NCI-H748 (cell line): Measurements from ENCODE around the gene TP73.

Experiments
- DNase-seq: peaks from one replicate; lab custom pipeline; 2025; ENCODE audit not compliant: unreplicated experiment; lab: John Stamatoyannopoulos, UW

TP73 gene

DNA sequence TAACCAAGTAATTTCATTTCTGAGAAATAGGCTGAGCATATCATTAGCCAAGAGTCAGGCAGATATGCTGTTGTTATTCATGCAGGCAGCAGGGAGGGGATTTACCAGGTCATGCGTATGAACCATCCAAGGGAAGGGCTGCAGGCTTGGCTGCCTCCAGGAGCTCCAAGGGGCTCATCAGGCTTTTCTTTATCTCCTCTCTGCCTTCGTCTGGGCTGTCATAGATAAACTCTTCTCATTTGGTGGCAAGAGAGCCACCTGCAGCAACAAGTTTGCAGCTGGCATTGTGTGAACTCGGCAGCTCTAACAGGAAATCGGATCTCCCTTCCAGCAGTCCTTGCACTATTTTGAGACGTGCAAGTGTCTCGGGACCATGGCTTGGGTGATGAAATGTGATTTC, 107.5 kb downstream of the TP73 start:
- no peak for DNase-seq

DNA sequence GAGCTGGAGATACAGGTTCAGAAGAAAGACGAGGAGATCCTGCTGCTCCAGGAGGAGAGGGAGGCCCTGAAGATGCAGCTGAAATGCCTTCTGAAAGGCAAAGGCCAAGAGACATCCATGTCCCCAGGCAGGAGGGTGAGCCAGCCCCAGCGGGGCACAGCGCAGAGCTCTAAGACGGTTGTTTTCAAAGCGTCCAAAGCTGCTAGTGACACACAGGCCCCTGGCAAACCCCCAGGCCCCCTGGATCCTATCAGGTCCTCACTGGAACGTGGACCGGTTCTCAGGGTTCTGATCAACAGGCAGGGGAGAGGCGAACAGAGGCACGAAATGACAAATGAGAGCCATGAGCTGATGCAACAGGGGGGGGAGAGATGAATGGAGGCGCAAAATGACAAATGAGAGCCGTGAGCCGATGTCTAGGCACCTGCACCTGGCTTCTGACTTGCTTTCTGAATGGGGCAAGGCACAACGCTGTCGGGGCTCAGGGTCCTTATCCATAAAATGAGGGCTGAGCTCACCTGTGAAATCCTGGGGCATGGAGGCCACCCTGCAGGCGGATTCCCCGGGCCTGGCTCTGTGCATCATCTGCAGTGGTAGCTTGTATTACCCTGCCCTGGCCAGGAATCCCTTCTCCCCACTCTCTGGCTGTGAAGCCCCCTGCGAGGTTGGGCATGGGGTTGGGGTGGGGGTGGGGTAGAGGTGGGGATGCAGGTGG, 109.1 kb downstream of the TP73 start:
- no peak for DNase-seq

DNA sequence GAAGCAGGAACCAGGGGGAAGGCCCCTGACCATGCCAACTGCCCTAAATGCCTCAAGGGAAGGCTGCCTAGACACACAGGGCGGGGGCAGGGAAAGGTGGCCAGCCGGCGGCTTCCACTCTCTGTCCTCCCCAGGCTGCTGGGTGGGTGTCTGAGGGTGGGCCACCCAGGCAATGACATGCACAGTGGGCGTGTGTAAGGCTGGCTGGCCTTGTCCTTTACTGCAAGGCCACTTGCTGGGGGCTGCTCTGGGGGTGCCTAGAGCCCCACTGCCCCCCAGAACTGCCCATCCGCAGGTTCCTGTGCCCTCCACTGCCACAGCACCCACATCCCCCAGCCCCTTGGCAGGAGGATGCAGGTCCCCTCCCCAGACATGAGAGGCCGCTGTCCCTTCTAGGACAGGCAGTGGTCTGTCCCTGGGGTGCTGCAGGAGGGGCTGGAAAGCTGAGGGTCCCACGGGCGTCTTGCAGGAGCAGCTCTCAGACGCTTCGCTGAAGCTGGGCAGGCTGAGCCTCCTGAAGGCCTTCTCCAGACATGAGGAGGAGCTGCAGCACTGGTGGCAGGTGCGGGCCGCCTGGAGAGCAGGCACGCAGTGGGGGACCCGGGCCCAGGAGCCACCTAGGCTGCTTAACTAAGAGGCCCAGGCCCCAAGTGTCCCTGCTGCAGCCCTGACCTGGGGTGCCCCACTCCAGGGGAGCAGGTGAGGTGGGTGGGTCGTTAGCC, 110.0 kb downstream of the TP73 start:
- DNase-seq: no peak

DNA sequence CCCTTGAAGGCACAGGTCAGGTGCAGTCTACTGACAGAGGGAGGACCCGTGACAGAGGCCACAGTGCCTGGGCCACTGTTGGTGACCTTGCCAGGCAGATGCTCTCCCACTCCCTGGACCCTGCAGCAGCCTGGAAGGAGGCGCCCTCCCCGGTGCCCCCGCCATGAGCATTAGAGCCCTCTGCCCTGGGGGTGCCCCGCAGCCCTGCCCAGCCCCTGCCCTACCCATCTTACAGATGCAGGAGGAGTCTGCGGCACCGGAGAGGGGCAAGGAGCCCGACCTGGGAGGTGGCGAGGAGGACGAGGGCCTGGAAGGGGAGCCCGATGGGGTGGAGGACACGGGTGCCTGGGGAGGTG, 110.5 kb downstream of the TP73 start:
- DNase-seq: no peak

DNA sequence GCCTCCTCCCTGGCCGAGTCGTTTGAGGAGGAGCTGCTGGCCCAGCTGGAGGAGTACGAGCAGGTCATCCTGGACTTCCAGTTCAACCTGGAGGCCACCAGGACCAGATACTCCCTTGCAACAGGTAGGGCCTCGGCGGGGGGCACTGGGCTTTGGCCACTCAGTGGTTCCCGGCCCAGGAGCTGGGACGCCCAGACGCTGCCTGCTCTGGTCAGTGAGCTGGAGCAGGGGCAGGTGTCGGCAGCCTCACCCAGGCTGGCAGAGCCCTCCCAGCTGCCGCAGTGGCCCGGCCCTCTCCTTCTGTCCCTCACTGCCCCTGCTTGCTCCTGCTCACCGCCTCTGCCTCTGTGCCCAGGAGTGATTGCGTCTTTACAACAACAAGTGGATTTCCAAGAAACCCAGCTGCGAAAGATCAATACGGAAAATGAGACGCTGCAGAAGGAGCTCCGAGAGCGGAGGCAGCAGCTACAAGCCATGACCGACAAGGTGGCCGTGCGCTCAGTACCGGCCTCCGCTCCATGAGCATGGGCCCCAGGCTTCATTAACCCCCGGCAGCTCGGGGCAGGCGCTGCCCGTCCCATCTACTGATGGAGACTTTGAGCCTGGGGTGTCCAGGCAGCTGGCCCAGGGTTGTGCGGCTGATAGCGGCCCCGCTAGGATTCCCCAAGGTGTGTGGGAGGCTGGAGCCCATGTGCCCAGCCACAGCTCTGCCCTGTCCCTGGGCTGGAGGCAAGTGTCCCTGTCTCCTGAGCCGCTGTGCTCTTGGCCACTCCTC, 111.2 kb downstream of the TP73 start:
- DNase-seq: no peak

DNA sequence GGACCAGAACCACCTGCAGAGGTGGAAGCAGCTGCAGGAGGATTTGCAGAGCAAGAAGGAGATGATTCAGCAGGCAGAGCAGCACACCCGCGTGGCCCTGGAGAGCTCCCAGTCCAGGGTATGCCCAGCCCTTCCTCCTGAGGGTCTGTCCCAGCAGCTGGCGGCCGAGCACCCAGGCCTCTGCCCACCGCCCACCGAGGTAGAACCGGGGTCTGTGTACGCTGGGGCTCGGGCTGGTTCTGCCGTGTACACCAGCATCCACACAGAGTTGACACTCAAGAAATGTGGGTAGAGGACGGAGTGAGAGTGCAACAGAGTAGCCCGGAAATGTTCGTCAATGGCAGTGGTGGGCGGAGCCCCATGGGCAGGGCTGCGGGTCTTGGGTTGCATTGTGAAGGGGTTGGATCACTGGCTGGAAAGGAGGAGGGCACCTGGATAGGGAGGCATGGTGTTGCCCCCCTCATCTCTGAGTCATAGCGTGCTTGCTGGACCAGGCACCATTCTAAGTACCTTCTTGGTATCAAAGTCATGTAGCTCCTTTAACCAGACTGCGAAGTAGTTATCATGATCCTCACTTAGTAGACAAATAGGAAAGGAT, 115.1 kb downstream of the TP73 start:
- no peak for DNase-seq

DNA sequence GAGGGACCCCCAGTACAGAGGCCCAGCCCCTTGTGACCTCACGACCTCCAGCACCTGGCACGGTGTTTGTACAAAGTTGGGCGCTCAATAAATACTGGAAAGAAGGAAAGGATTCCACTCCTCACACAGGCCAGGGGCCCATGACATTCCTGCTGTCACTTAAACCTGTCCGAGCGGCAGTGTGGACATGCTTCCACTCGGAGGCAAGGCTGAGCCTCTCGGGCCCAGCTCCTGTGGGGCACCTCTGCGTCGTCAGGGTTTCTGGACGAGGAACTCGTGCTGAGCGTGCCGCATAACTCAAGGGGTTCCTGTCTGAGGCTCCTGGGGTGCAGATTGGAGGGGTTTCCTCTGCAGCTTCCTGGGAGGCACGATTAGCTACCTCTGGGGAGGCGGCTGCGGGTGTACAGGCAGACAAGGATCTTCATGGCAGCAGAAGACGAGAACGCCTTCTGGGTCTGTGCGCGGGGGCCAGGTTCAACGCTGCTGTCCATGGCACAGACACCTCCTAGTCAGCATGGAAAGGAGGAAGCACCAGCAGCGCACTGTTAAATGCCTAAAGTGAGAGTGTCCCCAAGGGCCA, 116.6 kb downstream of the TP73 start:
- no peak for DNase-seq

DNA sequence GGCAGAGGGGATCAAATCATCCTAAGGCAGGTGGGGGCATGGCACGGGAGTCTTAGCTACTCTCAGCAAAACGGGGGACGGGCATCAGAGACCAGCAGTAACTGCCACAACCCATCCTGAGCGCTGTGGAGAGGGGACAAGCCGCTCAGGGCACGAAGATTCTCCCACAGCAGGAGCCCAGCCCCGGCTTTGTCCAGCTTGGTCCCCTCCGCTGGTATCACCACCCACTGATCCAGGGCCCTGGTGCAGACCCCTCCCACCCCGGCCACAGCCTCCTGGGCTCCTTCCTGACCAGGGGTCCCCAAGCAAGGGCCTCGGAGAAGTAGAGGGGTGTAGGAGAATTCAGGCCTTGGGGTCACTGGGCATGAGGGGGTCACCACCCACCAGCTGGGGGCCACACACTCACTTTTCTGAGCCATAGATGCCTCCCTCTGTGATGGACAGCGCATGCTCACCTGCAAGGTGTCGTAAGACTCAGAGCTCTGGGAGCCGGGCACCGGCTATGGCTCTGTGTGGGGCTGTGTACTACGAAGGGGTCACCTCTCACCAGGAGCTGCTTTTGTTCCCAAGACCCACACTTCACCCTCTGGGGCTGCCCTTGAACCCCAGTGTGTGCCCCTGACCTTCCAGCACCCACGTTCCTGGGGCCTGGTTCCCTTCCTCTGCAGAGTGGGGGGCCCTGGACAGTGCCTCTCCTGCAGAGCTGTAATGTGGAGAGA, 117.9 kb downstream of the TP73 start:
- DNase-seq: no peak

DNA sequence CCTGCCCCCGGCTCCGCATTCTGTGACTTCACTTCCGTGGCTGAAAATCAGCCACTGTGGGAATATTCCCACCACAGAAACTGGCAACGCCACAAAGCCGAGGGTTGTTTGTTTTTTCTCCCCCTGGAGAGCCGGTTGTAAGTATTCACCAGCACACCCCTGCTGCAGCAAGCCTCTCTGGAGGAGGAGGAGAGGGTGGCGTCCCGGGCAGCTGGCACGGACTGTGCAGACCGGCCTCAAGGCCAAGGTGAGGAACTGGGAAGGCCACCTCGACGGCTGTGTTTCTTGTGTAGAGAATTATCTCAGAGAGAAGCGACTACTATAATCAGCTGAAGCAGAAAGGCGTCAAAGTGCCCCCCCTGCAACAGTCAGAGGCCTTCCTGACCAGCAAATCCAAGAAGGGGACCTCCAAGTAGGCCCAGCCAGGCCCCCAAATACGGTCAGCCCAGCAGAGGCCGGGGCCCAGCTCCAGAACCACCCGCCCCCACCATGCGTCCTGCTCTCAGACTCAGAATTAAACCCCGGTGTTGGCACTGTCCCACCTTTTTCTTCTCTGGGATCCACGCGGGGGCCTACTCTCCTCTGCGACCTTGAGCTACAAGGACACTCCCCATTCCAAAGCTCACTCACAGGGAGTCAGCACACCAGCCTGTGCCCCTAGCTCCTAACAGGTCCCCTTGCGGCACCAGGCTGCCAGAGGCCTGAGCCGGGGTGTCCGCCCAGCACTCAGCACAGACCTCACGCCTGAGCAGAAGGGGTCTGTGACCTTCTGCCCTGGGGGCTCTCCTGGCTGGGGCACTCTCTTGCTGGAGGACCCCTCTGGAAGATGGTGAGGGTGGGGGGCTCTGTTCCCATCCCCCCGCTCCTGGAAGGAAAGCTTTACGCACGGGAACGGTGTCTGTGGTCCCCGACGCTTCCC, 119.1 kb downstream of the TP73 start:
- no peak for DNase-seq

DNA sequence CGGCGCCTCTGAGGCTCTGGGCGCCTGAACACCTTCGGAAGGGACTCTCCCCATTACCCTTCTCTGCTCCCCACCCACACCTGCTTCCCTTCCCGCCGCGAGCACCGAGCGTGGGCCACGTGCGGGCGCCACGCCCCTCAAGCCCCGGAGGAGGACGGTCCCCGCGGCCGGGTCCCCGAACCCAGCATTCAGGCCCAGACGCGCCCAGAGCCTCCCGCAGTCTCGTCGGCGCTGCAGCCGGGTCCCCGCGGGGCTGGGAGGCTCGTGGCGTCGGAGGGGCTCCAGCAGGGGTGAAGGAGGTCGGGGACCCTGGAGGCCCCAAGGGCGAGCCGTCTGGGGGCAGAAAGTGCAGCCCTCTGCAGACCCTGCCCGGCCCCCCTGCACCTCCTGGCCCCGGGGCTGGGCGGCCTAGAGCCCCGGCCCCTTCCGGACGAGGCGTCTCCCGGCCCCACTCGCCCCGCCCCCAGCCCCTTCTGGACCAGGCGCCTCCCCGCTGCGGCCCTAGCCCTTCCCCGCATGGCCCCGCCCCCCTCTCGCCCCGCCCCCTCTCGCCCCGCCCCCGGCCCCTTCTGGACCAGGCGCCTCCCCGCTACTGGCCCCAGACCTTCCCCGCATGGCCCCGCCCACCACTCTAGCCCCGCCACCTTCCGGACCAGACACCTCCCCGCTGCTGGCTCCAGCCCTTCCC, 119.9 kb downstream of the TP73 start:
- DNase-seq: peak; percentile 81

DNA sequence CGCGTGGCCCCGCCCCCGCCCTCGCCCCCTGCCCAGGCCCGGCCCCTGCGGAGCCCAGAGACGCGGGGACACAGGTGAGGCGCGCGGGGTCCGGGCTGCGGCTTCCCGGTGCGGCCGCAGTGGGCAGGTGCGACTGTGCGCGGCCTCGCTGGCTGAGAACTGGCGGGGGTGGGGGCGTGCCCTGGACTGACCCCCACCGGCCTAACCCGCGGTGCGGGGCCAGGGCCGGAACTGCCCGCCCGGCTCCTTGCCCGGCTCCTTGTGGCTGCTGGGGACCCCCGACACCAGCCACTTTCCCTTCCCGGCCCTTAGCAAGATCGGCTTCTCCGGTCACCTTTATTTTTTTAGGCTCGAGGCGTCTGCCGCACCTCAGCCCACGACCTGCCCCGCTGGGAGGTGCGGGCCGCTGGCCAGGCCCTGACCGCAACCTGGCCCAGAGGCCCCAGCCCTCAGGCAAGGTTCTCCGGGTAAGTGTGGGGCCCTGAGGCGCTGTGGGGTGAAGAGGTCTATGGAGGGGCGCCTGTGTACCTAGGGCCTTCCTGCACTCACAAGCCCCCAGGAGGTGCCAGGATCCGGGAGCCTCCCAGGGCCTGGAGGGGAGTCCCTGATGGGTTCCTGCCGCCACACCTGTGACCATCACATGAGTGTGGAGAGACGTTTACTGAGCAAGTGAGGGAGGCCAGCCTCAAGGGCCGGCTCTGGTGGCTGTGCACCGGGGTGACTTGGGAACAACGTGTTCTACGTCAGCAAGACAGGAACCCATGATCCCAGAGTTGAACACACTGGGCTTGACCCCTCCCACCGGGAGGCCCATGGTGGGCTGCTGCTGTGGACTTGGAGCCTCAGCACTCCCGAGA, 120.6 kb downstream of the TP73 start, which contains the start of gene SMIM1:
Gene SMIM1 (plus strand): TSS at position 35 of the 857 bp plus-strand sequence. CDS start 2,625 bp downstream, outside the sequence.
- DNase-seq: no peak

DNA sequence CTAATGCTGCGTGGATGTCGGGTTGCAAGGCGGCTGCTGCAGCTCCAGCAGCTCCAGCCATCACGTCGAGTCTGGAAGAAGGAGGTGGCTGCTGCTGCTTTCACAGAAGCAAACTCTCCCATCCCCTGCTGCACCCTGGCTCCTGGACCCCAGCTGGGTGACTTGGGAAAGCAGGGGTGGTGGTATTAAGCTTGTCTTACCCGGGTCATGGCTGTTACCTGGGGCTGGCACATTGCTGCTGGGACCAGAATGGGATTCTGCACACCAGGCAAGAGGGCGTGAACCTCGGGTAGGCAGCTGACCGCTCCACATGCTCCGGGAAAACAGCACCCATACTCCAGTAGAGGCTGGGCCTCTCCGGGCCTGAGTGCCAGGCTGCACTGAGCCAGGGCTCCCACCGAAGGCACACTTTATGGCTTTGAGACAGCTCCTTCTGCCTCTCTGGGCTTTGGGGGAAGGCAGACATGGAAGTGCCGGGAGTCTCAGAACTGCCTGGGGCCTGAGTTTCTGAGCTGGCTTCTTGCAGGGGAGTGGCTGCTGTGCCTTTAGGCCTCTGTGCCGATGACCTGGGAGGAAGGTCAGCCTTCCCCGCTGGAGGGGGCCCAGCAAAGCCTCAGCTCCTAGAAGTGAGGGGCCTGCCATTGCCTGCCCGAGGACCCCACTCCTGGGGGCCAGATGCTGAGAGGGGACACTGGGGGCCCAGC, 121.4 kb downstream of the TP73 start:
- no peak for DNase-seq

DNA sequence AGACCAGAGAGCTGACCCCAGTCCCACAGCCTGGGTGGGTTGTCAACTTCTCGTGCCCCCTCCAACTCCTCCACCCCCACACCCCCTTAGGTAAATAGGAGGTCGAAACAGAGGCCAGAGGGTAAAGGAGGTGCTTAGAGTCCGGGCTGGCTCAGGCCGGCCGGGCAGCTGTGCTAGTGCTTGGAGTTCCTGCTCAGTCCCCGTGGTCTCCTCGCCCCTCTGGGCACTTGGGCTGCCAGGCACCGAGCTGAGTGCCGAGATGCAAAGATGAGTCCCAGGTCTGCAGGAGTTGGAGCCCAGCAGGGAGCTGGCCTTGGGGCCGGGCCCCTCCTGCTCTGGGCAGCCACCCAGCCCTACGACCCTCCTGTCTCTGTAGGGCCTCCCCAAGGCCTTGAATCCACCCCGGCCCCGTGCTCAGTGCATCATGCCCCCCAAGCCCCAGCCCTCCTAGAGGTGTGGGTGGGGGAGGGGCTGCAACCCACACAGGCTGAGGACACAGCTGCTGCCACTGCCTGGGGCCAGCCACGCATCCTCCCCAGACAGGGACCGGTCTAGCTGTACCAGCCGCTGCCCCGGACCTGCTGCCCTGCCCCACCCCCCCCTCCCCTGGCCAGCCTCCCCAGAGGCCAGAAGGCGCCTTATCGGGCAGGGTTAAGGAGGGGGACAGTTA, 122.1 kb downstream of the TP73 start:
- DNase-seq: no peak

DNA sequence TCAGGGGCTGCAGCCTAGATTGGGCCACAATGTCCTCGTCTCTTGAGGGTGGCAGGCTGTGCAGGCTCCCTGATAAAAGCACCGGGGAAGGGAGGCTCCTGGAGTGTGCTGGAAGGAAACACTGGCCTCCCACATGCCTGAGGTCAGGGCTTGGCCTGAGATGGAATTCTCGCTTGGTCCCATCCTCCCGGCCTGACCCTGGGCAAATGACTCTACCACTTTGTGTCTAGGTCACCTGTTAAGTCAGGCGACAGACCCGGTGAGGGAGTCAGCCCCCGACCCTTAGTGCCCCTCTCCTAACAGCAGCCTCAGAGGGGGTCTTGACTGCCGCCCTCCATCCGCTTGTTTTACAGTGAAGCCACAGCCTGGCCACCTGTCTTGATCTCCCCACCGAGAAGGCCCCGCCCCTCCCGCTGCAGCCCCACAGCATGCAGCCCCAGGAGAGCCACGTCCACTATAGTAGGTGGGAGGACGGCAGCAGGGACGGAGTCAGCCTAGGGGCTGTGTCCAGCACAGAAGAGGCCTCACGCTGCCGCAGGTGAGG, 122.7 kb downstream of the TP73 start:
- no peak for DNase-seq

DNA sequence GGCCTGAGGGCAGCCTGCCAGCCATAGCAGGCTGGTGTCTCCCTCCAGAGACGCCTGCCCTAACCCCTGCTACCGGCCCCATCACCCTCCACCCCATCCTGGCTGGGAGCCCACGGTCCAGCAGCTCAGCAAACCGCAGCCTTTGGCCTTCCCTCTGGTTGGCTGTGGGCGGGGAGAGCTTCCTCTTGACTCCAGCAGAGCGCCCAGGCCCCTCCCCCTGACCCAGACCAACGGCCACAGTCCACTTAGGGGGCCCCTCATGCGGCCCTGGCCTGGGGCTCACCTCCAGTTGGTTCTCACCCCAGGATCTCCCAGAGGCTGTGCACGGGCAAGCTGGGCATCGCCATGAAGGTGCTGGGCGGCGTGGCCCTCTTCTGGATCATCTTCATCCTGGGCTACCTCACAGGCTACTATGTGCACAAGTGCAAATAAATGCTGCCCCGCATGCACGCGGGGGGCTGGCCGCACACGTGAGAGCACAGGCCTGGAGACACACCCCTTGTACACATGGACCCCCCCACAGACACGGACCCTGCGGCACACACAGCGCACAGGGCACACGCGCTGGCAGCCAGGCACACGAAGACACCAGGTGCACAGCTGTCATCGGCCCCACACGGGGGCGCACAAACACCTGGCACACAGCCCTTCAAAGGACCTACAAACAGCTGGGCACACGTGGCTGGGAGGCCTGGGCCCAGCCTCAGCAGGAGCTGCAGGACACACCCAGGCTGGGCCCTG, 123.3 kb downstream of the TP73 start:
- DNase-seq: peak; percentile 84
